ENCODE data around the gene MLXIPL. TPM values are rescaled to one million over a fixed set of nuclear protein-coding genes. Genes with fewer than 3 reads are reported as not detected.

The MLXIPL gene
- total and polyA plus RNA-seq, 2 of the 8 experiments (the other 6 are each of a cell fraction or from before 2014, with no cell fraction given) = 9.4 to 10.6 TPM

DNA sequence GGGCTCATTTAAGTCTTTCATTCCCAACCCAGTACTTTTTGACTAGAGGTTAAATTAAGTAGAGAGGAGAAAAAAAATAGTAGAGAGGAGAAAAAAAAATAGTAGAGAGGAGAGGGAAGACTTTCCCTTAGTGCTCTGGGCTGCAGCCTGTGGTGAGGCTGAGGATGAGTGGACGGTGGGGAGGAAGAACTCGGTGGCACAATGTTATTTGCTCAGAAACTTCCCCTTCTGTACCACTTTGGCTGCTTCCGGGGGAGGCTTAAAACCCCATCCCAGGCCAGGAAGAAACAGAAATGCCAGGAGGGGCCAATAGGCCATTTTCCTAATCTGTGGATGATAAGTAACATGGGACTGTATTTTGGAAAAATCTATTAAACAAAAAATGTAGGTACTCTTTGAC, 14.6 kb upstream of the MLXIPL start:
- WGBS, 2 experiments (ENCODE audit: extremely low coverage in 1 of 2, insufficient coverage in 1 of 2, insufficient read length in 1 of 2, insufficient replicate concordance in 2 of 2, low coverage in 1 of 2, low lambda C conversion rate in 2 of 2, missing lambda C conversion rate in 1 of 2) = 91% methylated on average over 3 of the region's 3 CpGs; no CpG with 5 or more reads in 1 of the 2 experiments
- Histone ChIP-seq H3K9me3 (ENCODE audit: insufficient read depth in 2 of 2, low read depth in 1 of 2, low read length in 1 of 2) (no peaks in the 10 kb centered on the region; a peak in 1 of 4 replicates), H3K9ac (replicated peaks in 1 of 4; ENCODE audit: extremely low read depth in 1 of 4, low read depth in 3 of 4, low read length in 3 of 4) (no peak overlapping the region), H2BK12ac (ENCODE audit: low read depth, low read length) (no peak overlapping the region), H2AFZ (ENCODE audit: low read length) (no peak overlapping the region), H2BK120ac (replicated peaks; ENCODE audit: low read depth, low read length) (no peak overlapping the region), H3K4me2 (ENCODE audit: insufficient read depth in 1 of 2, low read depth in 2 of 2, low read length in 2 of 2) (no peak overlapping the region), H3K4me1 (replicated peaks in 1 of 4; ENCODE audit: control insufficient read depth in 3 of 4, insufficient read depth in 4 of 4, low read length in 3 of 4) (peaks cover 0 to 6% (median 0%) of the 10 kb centered on the region in 4 experiments; a peak in 2 of 7 replicates), H3K56ac (replicated peaks; ENCODE audit: insufficient read length, low read depth, low read length) (no peak overlapping the region), H4K91ac (replicated peaks; ENCODE audit: insufficient read length, low read length) (no peak overlapping the region), H2BK15ac (ENCODE audit: low read length) (no peak overlapping the region), H3K4ac (replicated peaks; ENCODE audit: insufficient read length, low read depth, low read length) (no peak overlapping the region), H2BK20ac (ENCODE audit: low read length) (no peak overlapping the region), H3K36me3 (ENCODE audit: control insufficient read depth in 2 of 4, insufficient read depth in 4 of 4, low read length in 3 of 4) (no peaks in the 10 kb centered on the region), H4K20me1 (replicated peaks in 1 of 2; ENCODE audit: control insufficient read depth in 1 of 2, insufficient read depth in 2 of 2, low read length in 2 of 2) (no peaks in the 10 kb centered on the region), H3K27me3 (replicated peaks in 1 of 4; ENCODE audit: control insufficient read depth in 3 of 4, extremely low read depth in 1 of 4, insufficient read depth in 3 of 4, low read length in 3 of 4) (no peaks in the 10 kb centered on the region), H3K79me1 (ENCODE audit: low read depth, low read length) (no peaks in the 10 kb centered on the region), H3K27ac (ENCODE audit: low read depth, low read length) (no peak overlapping the region), H4K5ac (ENCODE audit: insufficient read length, low read depth, low read length) (no peak overlapping the region), H3K79me2 (ENCODE audit: control insufficient read depth in 1 of 2, insufficient read depth in 2 of 2, low read length in 2 of 2) (no peaks in the 10 kb centered on the region), H3K23ac (ENCODE audit: insufficient read length) (no peak overlapping the region), H3K23me2 (ENCODE audit: low read depth, low read length) (peaks cover 5% of the 10 kb centered on the region; the same call in 1 of the 2 replicates), H4K8ac (ENCODE audit: extremely low read depth, insufficient read depth, low read length) (no peak overlapping the region), H2AK5ac (ENCODE audit: low read depth, low read length) (no peak overlapping the region), H3K18ac (ENCODE audit: extremely low read depth, low read length) (no peak overlapping the region), H3K14ac (ENCODE audit: insufficient read length) (no peak overlapping the region), H3K4me3 (ENCODE audit: extremely low read depth in 1 of 4, insufficient read depth in 2 of 4, low read depth in 3 of 4, low read length in 4 of 4) (no peak overlapping the region), H2BK5ac (ENCODE audit: low read depth, low read length) (no peak overlapping the region)
- no peak for DNase-seq (ENCODE audit: low read depth in 1 of 2, low spot score in 2 of 2)
- CTCF ChIA-PET (ENCODE audit: partially characterized antibody) = interaction anchor here (8.4 kb wide), 1 partner anchor 11 kb away, joined by 86 read pairs; no protein-coding TSS in a partner anchor
- POLR2A ChIA-PET (ENCODE audit: partially characterized antibody) = interaction anchor here (0.9 to 1.1 kb wide), 2 partner anchors 10 to 16 kb away, joined by 3 to 4 read pairs; no protein-coding TSS in a partner anchor
- TF ChIP-seq SIRT6 (IDR thresholded peaks at IDR 0.05; ENCODE audit: low read length) (no peak), HDAC6 (IDR thresholded peaks at IDR 0.05; ENCODE audit: low read depth, low read length) (no peak), KDM4A (IDR thresholded peaks at IDR 0.05; ENCODE audit: low read depth, low read length, severe bottlenecking) (no peak), GTF2F1 (IDR thresholded peaks at IDR 0.05; ENCODE audit: borderline replicate concordance, low read depth, low read length) (no peak), SP1 (IDR thresholded peaks at IDR 0.05; ENCODE audit: low read depth, low read length) (no peak), ZNF274 (IDR thresholded peaks at IDR 0.05; ENCODE audit: borderline replicate concordance, extremely low read depth, low read length) (no peak), YY1 (IDR thresholded peaks at IDR 0.05; ENCODE audit: low read depth, low read length) (no peak)
- TF ChIP-seq, protein P1, sequence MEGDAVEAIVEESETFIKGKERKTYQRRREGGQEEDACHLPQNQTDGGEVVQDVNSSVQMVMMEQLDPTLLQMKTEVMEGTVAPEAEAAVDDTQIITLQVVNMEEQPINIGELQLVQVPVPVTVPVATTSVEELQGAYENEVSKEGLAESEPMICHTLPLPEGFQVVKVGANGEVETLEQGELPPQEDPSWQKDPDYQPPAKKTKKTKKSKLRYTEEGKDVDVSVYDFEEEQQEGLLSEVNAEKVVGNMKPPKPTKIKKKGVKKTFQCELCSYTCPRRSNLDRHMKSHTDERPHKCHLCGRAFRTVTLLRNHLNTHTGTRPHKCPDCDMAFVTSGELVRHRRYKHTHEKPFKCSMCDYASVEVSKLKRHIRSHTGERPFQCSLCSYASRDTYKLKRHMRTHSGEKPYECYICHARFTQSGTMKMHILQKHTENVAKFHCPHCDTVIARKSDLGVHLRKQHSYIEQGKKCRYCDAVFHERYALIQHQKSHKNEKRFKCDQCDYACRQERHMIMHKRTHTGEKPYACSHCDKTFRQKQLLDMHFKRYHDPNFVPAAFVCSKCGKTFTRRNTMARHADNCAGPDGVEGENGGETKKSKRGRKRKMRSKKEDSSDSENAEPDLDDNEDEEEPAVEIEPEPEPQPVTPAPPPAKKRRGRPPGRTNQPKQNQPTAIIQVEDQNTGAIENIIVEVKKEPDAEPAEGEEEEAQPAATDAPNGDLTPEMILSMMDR (IDR thresholded peaks at IDR 0.05; ENCODE audit: control extremely low read depth in 1 of 3, insufficient read depth in 1 of 3, low read depth in 1 of 3, low read length in 3 of 3) = no peak
- FAIRE-seq = no peak
